NCI-H146 treated with DMSO at 0.1 percent for 48 hours (cell line): Measurements from ENCODE around the gene ZCCHC24.
A peak's percentile ranks its signal among the peaks of the same experiment; 100 is the strongest.

Source experiments
- DNase-seq: peaks from one replicate; lab custom pipeline; 2025; ENCODE audit not compliant: unreplicated experiment; lab: John Stamatoyannopoulos, UW

Gene ZCCHC24

GRCh38 chr10:79386637-79387465, 58.6 kb downstream of the ZCCHC24 start:
- DNase-seq, result no peak

- DNase-seq, result no peak
Observed at GRCh38 chr10:79385804-79386531, 59.5 kb downstream of the ZCCHC24 start.

- DNase-seq, result no peak
Observed at GRCh38 chr10:79385392-79385795, 60.0 kb downstream of the ZCCHC24 start.

- no peak for DNase-seq
Observed at GRCh38 chr10:79384773-79385391, 60.5 kb downstream of the ZCCHC24 start.

- no peak for DNase-seq
Observed at GRCh38 chr10:79383974-79384606, 61.3 kb downstream of the ZCCHC24 start.

GRCh38 chr10:79382491-79382941, 62.9 kb downstream of the ZCCHC24 start:
- DNase-seq, result no peak

GRCh38 chr10:79381804-79382221, 63.6 kb downstream of the ZCCHC24 start:
- peak; percentile 30 for DNase-seq

- DNase-seq, result no peak
Observed at GRCh38 chr10:79380946-79381721, 64.3 kb downstream of the ZCCHC24 start.

GRCh38 chr10:79380125-79380945, 65.1 kb downstream of the ZCCHC24 start:
- no peak for DNase-seq

- DNase-seq, result no peak
Observed at GRCh38 chr10:79379512-79380124, 65.8 kb downstream of the ZCCHC24 start.

GRCh38 chr10:79378647-79379511, 66.5 kb downstream of the ZCCHC24 start:
- no peak for DNase-seq

GRCh38 chr10:79378383-79378646, 67.1 kb downstream of the ZCCHC24 start:
- DNase-seq, result no peak

GRCh38 chr10:79377557-79378382, 67.7 kb downstream of the ZCCHC24 start:
- no peak for DNase-seq

- DNase-seq, result no peak
Observed at GRCh38 chr10:79376751-79377556, 68.5 kb downstream of the ZCCHC24 start.

GRCh38 chr10:79376078-79376628, 69.3 kb downstream of the ZCCHC24 start:
- DNase-seq, result no peak

GRCh38 chr10:79375321-79376077, 69.9 kb downstream of the ZCCHC24 start:
- DNase-seq, result no peak
